Inflammatory macrophage (primary cell): Measurements from ENCODE around the gene NOX4.

ENCODE experiments used
- DNase-seq, 2 donors: peaks; one replicate each; pipeline ENCODE4 v3.0.0-alpha.2; 2020 to 2022
- total RNA-seq, 18 experiments: gene quantifications; one replicate each; lab custom pipeline; 2026; ENCODE audit warnings: mixed read lengths in 6 of 18, inconsistent platforms in 2 of 18; lab: John Stamatoyannopoulos, UW

The NOX4 gene
- 0 to 0.28 (median 0) reads per million in 18 experiments for total RNA-seq

DNA sequence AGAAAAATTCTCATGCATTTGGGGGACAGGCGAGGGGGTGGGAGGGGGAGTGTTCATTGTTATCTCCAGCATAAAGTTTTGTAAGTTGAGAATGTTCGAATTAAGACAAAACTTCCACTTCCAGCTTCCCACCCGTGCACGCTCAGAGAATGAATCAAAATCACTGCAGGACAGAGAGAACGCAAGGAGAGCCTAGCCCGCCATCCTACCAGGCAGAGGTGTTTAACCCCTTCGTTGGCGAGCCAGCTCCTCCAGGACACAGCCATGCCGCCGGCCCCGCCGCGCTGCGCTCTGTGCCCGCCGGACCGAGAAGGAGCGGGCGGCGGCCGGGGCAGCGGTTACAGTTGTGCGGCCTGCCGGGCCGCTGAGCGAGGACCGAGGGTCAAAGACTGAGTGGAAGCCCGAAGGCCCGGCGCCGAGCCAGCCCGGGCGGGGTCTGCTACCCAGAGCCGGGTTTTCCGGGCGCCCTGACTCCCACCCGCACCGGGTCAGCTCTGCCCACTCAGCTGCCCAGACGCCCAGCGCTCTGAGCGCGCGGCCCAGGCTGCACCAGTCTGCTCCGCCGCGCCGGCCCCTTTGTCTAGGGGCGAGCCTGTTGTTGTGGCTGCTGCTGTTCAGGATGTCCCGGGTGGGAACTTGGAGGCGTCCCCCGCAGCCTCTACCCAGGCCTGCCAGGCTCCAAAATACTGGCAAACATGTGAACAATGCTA lies at the start of gene NOX4:
NOX4 (minus strand) TSS at position 395 of the 710 bp plus-strand sequence; CDS start at position 266, 129 bp downstream.
- no peak for DNase-seq

- DNase-seq: no peak
Observed at GRCh38 chr11:89540826-89541225, 49.7 kb upstream of the NOX4 start.

GRCh38 chr11:89537936-89538335 lies 46.8 kb upstream of the NOX4 start:
- DNase-seq: no peak

- DNase-seq: no peak
Observed at GRCh38 chr11:89536926-89537325, 45.8 kb upstream of the NOX4 start.

- no peak for DNase-seq
Observed at GRCh38 chr11:89535221-89535620, 44.0 kb upstream of the NOX4 start.

DNA sequence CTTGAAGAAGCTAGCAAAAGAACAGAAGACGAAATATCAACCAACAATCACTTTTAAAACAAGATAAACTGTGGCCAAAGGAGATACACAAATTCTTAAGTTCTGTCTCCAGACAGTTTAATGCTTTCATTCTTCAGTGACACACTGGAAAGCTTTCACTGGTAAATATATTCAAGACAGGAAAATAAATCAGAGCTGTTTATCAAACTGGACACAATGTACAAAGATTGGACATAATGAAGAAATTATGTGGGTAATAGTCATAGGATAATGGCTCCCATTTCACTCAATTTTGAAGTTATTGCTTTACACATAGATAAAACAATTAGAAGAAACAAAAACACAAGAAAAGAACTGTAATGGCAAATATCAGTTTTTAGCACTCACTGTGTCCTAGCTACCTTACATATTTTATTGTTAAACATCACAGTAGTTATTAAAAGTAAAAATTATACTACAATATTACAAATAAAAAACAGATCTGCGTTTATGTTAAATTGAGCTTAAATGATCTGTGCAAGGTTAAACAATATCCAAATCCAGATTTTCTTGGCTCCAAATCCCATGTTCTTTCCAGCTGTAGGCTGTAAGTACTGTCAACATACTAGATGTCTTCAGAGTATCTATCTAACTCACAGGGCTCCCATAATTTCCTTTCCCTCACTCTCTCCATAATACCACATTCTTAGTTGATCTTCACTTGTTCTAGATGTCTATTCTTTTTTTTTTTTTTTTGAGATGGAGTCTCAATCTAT lies 38.6 kb upstream of the NOX4 start:
- no peak for DNase-seq

- DNase-seq: no peak
Observed at GRCh38 chr11:89521792-89522191, 30.6 kb upstream of the NOX4 start.

DNA sequence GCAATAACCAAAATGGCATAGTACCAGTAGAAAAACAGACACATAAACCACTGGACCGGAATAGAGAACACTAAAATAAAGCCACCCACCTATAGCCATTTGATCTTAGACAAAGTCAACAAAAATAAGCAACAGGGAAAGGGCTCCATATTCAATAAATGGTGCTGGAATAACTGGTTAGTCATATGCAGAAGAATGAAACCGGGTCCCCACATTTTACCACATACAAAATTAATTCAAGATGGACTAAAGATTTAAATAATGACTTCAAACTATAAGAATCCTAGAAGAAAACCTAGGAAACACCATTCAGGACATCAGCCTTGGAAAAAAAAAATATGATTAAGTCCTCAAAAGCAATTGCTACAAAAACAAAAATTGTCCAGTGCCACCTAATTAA lies 30.1 kb upstream of the NOX4 start:
- no peak for DNase-seq

DNA sequence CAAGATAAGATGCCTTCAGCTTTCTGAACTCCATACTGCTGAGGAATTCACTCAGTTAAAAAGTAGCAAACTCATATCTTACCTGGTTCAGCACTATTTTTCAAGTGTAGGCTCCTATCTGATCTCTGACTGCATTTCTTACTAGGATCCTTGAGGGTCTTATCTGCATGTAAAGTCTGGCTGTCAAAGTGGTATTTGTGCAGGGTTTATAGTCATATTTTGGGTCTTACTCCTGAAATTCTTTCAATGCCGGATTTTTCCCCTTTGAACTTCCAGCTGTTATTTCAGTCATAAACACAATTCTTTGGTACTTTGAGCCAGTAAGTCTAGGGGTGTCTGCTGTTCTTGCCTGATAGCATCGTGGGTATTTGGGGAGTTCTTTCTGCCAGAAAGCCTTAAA lies 25.3 kb upstream of the NOX4 start:
- no peak for DNase-seq

GRCh38 chr11:89508544-89508943 lies 17.4 kb upstream of the NOX4 start:
- DNase-seq: no peak

DNA sequence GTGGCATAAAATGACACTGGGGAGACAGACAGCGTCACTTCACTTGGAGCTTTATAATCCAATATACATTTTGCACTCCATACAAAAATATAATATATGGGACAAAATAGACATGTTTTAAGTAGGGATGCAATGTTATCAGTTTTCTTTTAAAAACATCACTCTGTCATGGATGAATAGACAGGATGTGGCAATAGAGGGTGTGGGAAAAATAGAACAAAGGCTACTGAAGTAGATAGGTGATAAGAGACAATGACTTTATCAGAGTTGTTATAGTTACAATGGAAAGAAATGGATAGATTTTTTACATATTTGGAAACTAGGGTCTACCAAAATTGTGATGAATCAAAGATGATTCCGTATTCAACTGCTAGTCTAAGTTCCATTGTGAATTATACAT lies 13.1 kb upstream of the NOX4 start:
- no peak for DNase-seq

DNA sequence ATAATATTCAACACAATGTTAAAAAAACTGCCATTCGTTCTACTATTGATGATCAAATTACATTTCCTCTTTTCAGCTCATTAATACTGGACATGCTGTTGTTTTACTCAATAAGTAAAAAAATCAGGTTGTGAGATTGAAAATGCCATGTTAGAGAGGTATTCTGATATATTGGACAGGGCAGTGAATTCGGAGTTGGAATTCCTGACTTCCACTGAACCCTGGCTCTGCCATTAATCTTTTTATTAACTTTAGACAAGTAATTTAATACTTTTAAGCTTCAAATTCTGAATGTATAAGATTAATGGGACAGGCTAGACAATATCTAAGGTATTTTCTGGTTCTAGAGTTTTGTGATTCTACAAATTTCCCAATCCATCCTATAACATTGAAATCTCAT lies 12.2 kb upstream of the NOX4 start:
- DNase-seq: no peak

DNA sequence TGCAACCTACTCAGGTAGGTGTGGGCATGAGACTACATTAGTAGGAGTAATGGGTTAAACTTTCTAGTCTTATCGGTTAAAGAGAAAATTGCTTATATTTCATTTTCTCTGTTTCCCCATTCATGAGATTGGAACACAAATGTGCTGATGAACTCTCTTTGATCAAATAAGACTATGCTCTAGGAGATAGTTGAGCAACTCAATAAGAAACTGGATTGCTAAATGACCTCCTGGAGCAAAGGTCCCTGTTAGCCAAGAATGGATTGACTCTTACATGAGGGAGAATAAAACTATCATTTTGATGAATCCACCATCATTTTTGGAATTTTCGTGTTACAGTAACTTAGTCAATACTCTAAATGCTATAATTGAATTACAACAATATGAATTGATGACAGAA lies 11.1 kb upstream of the NOX4 start:
- DNase-seq: no peak

DNA sequence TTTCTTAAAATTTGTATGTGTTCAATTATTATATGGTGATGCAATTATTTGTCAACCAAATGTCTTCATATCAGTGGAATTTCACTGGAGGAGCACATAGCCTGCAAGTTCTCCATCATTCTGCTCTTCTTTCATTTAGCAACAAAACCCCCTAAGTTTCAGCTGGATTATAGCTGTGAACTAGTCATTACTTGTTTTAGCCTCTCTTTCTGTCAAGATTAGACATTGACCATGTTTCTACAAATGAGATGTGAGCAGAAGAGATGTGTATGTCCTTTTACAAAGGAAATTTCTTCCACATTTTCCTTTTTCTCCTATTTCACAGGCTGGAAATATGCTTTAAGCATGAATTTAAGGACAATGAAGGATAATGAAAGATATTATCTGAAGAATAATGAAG lies 9.2 kb upstream of the NOX4 start:
- DNase-seq: no peak

DNA sequence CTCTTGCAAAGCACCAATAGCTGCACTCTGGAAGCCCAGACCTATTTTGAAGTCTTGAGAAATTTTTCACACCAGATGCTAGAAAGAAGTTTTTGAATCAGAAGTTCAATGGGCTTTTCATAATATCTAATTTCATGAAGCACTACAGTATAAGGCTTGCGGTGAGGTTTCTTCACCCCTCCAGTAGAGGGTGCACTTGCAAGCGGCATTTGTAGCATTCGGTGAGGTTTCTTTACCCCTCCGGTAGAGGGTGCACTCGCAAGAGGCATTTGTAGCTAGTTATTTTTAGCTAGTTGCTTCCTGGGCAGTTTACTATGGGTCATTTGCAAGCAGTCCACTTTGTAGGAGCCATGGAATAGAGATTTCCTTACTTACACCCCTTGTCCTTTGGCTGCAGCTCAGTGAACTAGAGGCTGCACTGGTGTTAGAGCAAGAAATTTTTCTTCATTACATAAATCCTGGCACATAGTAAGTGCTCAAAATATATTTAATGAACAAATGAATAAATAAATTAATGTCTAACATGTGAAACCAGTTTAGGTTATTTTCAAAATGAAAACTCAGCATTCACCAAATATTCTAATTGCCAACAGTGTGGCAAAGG lies 7.8 kb upstream of the NOX4 start:
- DNase-seq: no peak

GRCh38 chr11:89495951-89496350 lies 4.8 kb upstream of the NOX4 start:
- no peak for DNase-seq

GRCh38 chr11:89493431-89493830 lies 2.3 kb upstream of the NOX4 start:
- no peak for DNase-seq

DNA sequence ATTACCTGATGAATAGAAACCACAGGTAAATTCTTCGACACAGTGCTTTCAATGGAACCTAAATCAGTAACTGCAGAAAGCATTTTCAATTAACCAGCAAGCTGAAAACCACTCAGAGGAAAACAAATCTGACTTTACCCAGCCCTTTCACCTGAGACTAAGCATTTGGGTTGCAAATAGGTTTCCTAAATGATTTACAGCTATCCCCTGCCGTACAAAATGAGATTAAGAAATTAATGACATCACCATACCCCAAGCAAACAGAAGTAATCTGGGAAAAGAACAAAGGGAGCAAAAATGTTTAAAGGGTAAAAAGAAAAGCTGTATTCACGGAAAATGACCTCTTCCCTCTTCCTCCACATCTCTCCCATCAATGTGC lies 584 bp downstream of the NOX4 start:
- no peak for DNase-seq

- no peak for DNase-seq
Observed at GRCh38 chr11:89489930-89490329, 1.2 kb downstream of the NOX4 start.

GRCh38 chr11:89487016-89487415 lies 4.2 kb downstream of the NOX4 start:
- DNase-seq: no peak

GRCh38 chr11:89484896-89485295 lies 6.3 kb downstream of the NOX4 start:
- no peak for DNase-seq

DNA sequence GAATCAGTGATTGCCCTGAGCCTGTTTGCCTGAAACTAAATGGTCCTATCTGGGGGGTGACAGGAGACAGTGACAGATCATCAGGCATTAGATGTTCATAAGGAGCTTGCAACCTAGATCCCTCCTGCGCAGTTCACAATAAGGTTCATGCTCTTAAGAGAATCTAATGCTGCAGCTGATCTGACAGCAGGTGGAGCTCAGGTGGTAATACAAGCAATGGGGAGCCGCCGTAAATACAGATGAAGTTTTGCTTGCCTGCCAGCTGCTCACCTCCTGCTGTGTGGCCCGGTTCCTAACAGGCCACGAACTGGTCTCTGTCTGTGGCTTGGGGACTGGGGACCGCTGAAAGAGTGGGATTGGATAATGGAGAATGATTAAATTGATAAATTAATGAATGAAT lies 14.0 kb downstream of the NOX4 start:
- no peak for DNase-seq

GRCh38 chr11:89463266-89463780 lies 27.9 kb downstream of the NOX4 start:
- no peak for DNase-seq

DNA sequence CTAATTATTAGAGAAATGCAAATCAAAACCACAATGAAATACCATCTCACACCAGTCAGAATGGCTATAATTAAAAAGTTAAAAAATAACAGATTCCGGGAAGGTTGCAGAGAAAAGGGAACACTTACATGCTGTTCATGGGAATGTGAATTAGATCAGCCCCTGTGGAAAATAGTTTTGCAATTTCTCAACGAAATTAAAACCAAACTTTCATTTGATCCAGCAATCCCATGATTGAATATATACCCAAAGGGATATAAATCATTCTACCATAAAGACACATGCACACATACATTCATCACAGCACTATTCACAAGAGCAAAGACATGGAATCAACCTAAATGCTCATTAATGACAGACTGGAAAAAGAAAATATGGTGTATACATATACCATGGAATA lies 32.5 kb downstream of the NOX4 start:
- DNase-seq: no peak
